Measurements from ENCODE around the gene ECI1. TPM values are rescaled to one million over a fixed set of nuclear protein-coding genes. Genes with fewer than 3 reads are reported as not detected.

ECI1 gene
- total RNA-seq, 4 donors from 2014 or later: 32.4 to 96.5 (median 49.8) TPM

- TF ChIP-seq CTCF (IDR thresholded peaks at IDR 0.05; ENCODE audit: low read depth): no peak
Observed at GRCh38 chr16:2273484-2273883, 22.1 kb upstream of the ECI1 start.

- no peak for TF ChIP-seq CTCF (IDR thresholded peaks at IDR 0.05; ENCODE audit: low read depth)
Observed at GRCh38 chr16:2271848-2272461, 20.6 kb upstream of the ECI1 start.

- TF ChIP-seq CTCF (IDR thresholded peaks at IDR 0.05; ENCODE audit: low read depth): no peak
Observed at GRCh38 chr16:2270588-2271470, 19.4 kb upstream of the ECI1 start.

GRCh38 chr16:2270070-2270462, 18.7 kb upstream of the ECI1 start:
- TF ChIP-seq CTCF (IDR thresholded peaks at IDR 0.05; ENCODE audit: low read depth): no peak

GRCh38 chr16:2267913-2268666, 16.7 kb upstream of the ECI1 start, which contains the start of gene RNPS1:
TSS of gene RNPS1 (minus strand) at chr16:2268126. CDS start at chr16:2264643, 3,483 bp downstream.
- no peak for TF ChIP-seq CTCF (IDR thresholded peaks at IDR 0.05; ENCODE audit: low read depth)

GRCh38 chr16:2260250-2260649, 8.9 kb upstream of the ECI1 start:
- no peak for TF ChIP-seq CTCF (IDR thresholded peaks at IDR 0.05; ENCODE audit: low read depth)

- TF ChIP-seq CTCF (IDR thresholded peaks at IDR 0.05; ENCODE audit: low read depth): no peak
Observed at GRCh38 chr16:2257726-2258125, 6.3 kb upstream of the ECI1 start.

Data from subcutaneous adipose tissue (tissue), 4 donors.